ENCODE results near the gene ANO10.

The ANO10 gene

DNA sequence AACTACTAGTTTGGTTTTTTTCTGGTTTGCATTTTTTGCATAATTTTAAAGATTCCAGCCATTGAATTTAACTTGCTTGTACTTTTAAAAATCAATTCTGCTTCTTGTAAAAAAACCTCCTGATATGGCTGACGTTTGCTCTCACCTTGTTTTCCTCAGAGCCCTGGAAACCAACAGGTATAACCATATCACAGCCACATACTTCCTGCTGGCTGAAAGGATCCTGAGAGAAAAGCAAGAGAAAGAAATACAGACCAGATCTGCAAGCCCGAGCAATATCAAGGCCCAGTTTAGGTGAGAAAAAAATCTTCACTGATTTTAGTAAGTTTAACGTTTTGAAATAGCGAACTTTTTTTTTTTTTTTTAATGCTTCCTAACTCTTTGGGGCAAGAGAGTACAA, 278.6 kb downstream of the ANO10 start:
- DNase-seq, result no peak

- DNase-seq, result no peak
Observed at GRCh38 chr3:43341788-43342187, 280.0 kb downstream of the ANO10 start.

DNA sequence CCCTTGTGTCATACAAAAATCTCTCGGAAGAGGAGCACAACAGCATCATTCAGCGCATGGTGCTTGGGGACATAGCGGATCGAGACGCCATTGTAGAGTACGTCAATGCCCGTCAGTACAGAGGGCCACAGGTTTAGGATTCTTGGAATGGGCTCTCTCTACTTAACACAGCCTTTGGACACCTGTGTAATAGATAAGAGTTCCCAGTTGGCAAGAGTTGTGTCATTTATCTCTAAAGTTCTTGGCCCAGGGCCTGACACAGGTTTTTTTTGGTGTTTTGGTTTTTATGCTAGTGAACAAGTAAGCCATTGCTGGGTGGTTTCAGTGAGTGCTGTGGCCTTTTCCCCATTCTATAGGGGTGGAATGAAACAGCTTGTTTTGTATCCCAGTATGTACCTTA, 281.4 kb downstream of the ANO10 start:
- DNase-seq, result no peak

DNA sequence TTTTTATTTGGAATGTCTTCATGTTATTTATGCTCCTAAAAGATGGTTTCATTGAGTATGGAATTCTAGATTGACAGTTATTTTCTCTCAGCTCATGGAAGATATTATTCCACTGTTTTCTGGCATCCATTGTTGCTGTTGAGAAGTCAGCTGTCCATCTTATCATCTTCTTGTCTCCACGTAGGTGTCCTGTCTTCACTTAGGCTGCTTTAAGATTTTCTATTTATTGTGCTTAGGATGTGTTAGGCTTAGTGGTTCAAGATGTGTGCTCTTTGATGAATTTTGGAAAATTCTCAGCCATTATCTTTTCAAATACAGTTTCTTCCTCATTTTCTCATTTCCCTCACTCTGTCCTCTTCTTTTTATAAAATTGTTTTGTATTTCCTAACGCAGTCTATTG, 283.5 kb downstream of the ANO10 start:
- no peak for DNase-seq

DNA sequence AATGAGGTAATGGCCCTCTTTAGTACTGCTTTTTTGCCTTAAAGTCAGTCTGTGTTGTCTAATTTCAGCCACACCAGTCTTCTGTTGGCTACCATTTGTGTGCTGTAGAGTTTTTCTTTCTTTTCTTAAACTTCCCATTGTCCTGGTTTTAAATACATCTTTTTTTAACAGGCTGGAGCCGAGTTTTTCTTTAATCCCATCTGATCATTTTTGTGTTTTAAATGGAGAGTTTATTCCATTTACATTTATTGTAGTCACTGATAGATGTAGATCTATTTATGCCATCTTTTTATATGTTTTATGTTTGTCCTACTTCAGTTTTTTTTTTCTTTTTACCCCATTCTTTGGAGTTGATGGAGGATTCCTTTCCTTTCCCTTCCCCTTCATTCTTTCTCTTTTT, 286.0 kb downstream of the ANO10 start:
- DNase-seq, result no peak

- DNase-seq, result no peak
Observed at GRCh38 chr3:43334976-43335375, 286.8 kb downstream of the ANO10 start.

- no peak for DNase-seq
Observed at GRCh38 chr3:43331381-43331780, 290.4 kb downstream of the ANO10 start.

DNA sequence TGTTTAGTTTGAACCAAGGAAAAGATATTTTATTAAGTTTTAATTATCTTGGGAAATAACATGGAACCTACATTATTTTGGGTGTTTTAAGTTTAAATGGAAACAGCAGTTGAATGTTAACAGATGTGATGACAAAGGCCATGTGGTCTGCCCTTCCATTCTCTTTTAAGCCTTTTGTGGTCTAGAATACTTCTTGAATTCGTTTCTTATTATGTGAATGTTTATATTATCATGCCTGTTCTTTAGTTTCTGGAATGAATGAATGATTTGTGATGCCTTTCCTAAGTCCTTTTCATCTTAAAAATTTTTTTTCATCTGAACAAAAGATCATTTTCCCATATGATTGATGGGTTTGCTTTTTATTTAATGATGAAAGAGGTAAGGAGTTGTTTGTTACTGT, 290.8 kb downstream of the ANO10 start:
- DNase-seq, result no peak

GRCh38 chr3:43328653-43329052, 293.2 kb downstream of the ANO10 start:
- no peak for DNase-seq

DNA sequence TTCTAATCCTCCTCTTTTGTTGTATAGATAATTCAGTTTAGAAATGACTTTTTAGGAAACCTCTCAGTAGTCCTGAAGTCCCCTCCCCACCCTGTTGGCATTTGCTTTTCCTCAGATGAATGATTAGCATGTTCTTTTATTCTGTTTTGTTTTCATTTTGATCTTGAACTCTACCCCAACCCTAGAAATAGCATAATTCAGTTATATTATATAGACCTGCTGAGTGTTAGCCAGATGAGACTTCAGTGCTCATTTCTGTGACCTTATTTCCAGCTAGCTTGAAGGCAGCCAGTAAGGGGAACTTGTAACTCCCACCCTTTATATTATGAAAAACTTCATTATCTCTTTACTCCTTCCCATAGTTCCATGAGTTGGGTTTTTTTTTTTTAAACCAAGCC, 294.2 kb downstream of the ANO10 start:
- no peak for DNase-seq

DNA sequence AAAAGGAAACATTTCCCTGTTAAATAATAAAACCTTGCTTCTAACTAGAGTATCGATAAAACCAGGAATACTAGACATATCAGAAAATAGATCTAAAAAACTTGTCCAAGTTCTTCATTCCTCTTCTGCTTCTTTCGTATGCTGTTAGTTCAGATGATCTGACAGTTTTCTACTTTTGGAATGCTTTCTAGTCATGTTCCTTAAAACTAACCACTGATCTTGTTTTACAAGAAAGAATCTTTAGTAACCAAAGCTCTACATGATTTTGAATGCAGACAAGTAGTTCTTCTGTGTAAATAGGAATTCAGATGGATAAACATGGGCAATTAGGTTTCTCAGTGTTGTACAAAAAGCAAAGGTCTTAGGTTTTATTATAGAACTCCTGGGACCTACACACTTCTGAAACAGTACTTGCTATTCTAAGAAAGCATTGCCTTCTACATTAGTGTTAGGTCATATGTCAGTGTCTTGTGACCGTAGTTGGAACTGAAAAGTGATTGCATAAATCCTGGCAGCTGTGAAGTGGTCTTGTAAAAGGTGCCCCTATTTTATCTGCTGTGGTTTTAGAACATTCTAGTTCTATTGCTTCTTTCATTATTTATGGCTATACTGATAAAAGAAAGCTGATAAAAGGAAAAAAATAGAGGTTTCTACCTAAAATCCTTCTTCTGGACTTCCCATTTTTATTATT, 294.8 kb downstream of the ANO10 start:
- DNase-seq, result no peak

GRCh38 chr3:43323541-43323940, 298.3 kb downstream of the ANO10 start:
- DNase-seq, result no peak

- no peak for DNase-seq
Observed at GRCh38 chr3:43320288-43320687, 301.5 kb downstream of the ANO10 start.

- no peak for DNase-seq
Observed at GRCh38 chr3:43319794-43320193, 302.0 kb downstream of the ANO10 start.

DNA sequence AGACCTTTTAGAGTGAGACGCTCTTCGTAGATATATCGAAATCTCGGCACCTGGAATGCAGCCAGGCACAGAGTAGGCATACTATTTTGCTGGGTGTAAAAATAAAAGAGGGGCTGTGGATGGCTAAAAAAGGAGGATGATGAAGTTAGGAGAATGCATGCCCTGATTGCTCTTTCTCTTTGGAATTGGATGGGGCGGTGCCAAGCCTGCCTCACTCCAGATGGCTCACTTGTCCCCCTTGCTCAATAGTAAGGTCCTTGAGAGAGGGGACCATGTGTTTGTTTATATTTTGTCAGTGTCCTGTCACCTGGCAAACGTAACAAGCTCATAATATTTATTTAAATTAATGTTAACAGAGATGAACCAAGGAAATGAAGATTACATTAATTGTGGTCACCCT, 302.4 kb downstream of the ANO10 start:
- no peak for DNase-seq

GRCh38 chr3:43317461-43318316, 304.1 kb downstream of the ANO10 start:
- no peak for DNase-seq

DNA sequence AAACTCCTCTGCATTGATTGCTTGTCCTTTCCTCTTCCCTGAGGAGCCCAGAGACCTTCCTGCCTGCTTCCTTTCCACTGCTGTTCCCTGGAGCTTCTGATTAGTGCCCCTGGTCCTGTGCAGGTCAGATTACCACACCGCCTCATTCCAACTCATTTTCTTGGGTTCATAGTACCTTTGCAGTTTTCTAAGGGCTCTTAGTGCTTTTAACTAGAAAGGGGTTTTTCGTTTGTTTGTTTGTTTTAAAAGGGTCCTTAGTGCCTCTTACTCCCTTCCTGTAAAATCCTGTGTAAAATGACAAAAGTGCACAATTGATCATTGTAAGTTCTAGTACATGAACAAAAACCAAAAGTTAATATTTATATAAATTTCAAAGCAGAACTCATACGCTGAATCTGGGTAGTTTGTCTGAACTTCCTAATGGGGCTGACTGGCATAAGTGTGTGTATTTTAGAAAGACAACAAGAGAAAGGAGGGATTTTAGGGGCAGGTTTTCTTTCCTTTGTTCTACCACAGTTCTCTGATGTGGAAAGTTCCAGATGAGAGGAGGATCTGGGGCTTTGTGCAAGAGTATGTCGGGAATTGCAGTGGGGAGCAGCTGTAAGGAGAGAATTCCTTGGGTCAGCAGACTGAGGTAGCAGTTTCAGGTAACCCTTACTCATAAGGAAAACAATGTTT, 304.9 kb downstream of the ANO10 start:
- DNase-seq, result no peak
